Esophagus (tissue), 2 donors: ENCODE data around the gene AJAP1. TPM values are rescaled to one million over a fixed set of nuclear protein-coding genes. Genes with fewer than 3 reads are reported as not detected.

Experiments used
- H3K27ac ChIP-seq, 2 donors: one replicate each; pipeline ENCODE4 v1.5.1; 2013; ENCODE audit warnings: low read depth in 2 of 2, mild to moderate bottlenecking in 2 of 2, inconsistent platforms in 1 of 2, low read length in 1 of 2, moderate library complexity in 1 of 2
- H3K27me3 ChIP-seq, 2 donors: one replicate each; pipeline ENCODE4 v1.6.1; 2013; ENCODE audit warnings: low read length in 2 of 2, control low read depth in 1 of 2, mild to moderate bottlenecking in 1 of 2; ENCODE audit not compliant: insufficient read depth in 2 of 2, control insufficient read depth in 1 of 2
- H3K36me3 ChIP-seq, 2 donors: one replicate each; pipeline ENCODE4 v1.6.1; 2013; ENCODE audit warnings: low read length in 1 of 2; ENCODE audit not compliant: control insufficient read depth in 2 of 2, insufficient read depth in 2 of 2
- H3K4me1 ChIP-seq, 2 donors: one replicate each; pipeline ENCODE4 v1.6.1; 2013; ENCODE audit warnings: low read length in 1 of 2; ENCODE audit not compliant: control insufficient read depth in 2 of 2, insufficient read depth in 2 of 2
- H3K4me3 ChIP-seq, 2 donors: one replicate each; pipeline ENCODE4 v1.5.1; 2013; ENCODE audit warnings: low read length in 2 of 2, mild to moderate bottlenecking in 2 of 2, low read depth in 1 of 2, moderate library complexity in 1 of 2
- H3K9me3 ChIP-seq, 2 donors: one replicate each; pipeline ENCODE4 v1.6.1; 2013; ENCODE audit warnings: mild to moderate bottlenecking in 2 of 2, low read depth in 1 of 2, low read length in 1 of 2, moderate library complexity in 1 of 2; ENCODE audit not compliant: control insufficient read depth in 2 of 2, insufficient read depth in 1 of 2
- WGBS, 2 donors: extraction: QIAGEN DNeasy Blood & Tissue Kit; methylation state at CpG; one replicate each; pipeline ENCODE4 v1.1.7; 2013; 5-methylcytosine and 5-hydroxymethylcytosine counted together
- polyA plus RNA-seq, 2 donors: library from polyadenylated mRNA; stranded (reverse); fragments of 200-250 nt; gene quantifications; one replicate each; pipeline ENCODE4 v1.2.3, GENCODE V29; 2013
- donor health status: healthy with polysubstance abuse.
- donor health status: Bipolar disorder and iron deficiency.

The AJAP1 gene, protein sequence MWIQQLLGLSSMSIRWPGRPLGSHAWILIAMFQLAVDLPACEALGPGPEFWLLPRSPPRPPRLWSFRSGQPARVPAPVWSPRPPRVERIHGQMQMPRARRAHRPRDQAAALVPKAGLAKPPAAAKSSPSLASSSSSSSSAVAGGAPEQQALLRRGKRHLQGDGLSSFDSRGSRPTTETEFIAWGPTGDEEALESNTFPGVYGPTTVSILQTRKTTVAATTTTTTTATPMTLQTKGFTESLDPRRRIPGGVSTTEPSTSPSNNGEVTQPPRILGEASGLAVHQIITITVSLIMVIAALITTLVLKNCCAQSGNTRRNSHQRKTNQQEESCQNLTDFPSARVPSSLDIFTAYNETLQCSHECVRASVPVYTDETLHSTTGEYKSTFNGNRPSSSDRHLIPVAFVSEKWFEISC
- under 1 TPM; 0.10 to 0.12 TPM for polyA plus RNA-seq

DNA sequence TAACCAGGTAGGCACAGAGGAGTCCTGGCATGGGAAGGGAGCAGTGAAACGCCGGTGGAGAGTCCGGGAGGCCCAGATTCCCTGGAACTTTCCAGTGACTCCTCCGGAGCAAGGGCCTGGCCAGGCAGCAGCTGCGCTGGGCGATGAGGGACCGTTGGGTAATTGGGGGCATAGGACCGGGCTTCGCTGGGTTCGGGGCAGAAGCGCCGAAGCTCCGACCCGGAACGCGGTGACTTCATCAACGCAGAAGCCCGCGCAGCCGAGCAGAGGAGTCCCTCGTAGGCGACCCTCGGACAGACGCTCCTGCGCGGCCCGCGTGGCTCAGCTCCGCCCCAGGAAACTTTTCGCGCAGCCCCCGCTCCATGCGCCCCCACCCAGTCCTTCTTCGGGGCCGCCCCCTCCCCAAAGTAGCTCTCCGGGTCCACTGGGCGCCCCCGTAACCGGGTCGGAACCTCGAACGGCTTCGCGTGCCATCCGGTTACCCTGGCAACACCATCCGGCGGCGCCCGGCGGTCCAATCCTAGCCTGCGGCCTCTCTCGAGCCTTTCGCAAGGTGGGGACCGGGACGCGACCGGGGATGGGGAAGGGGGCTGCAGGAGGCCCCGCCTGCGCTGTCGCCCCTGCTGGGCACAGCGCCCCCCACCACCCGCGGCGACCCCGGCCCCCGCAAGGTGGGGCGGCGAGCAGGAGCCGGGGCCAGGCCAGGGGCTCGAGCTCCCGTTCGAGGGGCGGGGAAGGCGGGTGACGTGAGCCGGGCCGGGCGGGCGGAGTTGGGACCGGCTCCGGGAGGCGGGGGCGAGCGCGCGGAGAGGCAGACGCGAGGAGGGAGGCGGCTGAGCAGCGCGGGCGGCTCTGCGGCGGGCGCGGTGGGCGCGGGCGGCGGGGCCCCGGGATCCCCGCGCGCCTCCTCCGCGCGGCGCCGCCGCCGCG is at the start of gene AJAP1:
Gene AJAP1, plus strand, starts transcription at position 814 of the 930 bp plus-strand sequence. CDS start 817 bp downstream, outside the sequence.
- Histone ChIP-seq H3K27ac (no peak within 1 kb of the TSS), H3K4me3 (peak within 1 kb of the TSS in 1 of 2 donors; percentile 7), H3K4me1 (peaks cover 3 to 5% of the 10 kb centered on the region in 2 donors), H3K27me3 (peaks cover 14 to 36% of the 10 kb centered on the region in 2 donors), H3K36me3 (no peaks in the 10 kb centered on the region), H3K9me3 (no peaks in the 10 kb centered on the region)
- WGBS, 2 donors: 4 to 5% methylated on average over 64 to 112 of the region's 112 CpGs

DNA sequence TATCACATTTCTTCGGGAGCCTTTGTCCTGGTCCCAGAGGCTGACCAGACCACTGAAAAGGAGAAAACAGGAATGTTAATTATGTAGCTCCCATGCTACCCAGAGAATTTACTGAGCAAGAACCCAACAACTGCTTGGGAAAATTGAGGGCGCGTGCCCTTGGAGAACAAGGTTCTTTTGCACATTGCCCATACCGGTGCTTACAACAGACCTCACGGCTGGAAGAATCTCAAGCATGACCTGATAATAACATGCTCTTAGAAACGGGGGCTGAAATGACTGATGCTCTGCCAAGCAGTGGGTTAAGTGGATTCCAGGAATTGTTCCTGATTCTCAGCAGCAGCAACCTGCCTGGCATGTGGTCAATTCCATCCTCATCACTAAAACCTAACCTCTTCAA is 49.3 kb upstream of the AJAP1 start:
- Histone ChIP-seq H3K27me3 (no peaks in the 10 kb centered on the region), H3K27ac (no peak overlapping the region), H3K9me3 (peaks cover 2 to 5% of the 10 kb centered on the region in 2 donors), H3K4me1 (no peaks in the 10 kb centered on the region), H3K4me3 (no peak overlapping the region), H3K36me3 (no peaks in the 10 kb centered on the region)
- WGBS, 2 donors: 41 to 46% methylated on average over 6 of the region's 6 CpGs

DNA sequence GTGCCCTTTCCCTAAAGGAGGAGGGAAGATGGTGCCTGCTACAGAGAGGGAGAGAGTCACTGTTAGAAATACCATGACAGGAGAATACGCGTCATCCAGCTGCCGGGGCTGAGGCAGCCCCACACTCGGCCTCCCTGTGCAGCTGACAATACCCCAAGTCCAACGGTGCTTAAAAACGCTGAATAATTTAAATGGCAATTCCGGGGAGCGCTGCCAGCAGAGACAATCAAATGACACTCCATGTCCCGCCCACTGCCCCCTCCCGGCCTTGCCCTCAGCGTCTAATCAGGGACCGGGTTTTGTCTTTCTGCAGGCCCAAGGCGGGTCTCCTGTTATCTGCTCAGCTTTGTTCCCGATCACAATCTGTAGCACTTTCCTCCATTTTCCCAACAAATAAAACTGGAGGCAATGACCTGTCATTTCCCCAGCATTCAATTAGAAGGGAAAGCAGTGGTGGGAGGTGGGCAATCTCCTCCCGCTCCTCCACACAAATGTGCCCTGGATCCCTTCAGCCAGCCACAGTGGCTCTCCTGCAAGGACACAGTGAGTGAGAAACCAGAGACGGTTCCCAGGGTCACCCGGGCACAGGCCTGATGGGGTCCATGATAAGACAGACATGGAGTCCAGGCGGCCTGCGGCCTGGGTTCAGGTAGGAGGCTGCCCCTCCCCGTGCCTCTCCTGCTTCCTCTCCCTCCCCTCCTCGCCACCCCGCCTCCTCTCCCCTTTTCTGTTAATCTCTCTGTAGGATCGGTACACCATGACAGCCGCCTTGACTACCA is 42.7 kb upstream of the AJAP1 start:
- Histone ChIP-seq H3K27ac (no peak overlapping the region), H3K27me3 (no peaks in the 10 kb centered on the region), H3K4me1 (no peaks in the 10 kb centered on the region), H3K9me3 (peaks cover 6 to 9% of the 10 kb centered on the region in 2 donors), H3K4me3 (no peak overlapping the region), H3K36me3 (no peaks in the 10 kb centered on the region)
- WGBS, 2 donors: 73 to 84% methylated on average over 24 of the region's 24 CpGs

DNA sequence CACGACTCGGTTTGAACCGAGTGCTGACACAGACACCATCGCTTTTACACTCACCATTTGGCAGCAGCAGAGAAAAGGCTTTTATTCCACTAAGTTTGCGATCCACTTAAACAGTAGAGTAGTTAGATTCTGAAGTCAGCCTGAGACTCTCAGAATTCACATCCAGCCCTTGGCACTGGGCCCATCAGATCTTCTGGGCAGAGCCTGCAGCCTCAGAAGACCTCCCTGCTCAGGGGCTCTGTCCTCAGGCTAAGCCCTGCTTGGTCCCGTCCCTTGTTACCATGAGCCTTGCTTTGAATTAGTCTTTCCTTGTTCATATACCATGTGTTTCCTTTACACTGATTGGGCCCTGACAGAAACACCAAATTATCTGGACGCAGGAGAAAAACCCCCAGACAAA is 41.4 kb upstream of the AJAP1 start:
- no peaks in the 10 kb centered on the region for H3K27me3 ChIP-seq
- no peaks in the 10 kb centered on the region for H3K36me3 ChIP-seq
- peaks cover 6 to 9% of the 10 kb centered on the region in 2 donors for H3K9me3 ChIP-seq
- H3K27ac ChIP-seq: no peak overlapping the region
- 71 to 73% methylated on average over 7 of the region's 7 CpGs for whole genome bisulfite sequencing, 2 donors
- H3K4me1 ChIP-seq: no peaks in the 10 kb centered on the region
- H3K4me3 ChIP-seq: no peak overlapping the region

DNA sequence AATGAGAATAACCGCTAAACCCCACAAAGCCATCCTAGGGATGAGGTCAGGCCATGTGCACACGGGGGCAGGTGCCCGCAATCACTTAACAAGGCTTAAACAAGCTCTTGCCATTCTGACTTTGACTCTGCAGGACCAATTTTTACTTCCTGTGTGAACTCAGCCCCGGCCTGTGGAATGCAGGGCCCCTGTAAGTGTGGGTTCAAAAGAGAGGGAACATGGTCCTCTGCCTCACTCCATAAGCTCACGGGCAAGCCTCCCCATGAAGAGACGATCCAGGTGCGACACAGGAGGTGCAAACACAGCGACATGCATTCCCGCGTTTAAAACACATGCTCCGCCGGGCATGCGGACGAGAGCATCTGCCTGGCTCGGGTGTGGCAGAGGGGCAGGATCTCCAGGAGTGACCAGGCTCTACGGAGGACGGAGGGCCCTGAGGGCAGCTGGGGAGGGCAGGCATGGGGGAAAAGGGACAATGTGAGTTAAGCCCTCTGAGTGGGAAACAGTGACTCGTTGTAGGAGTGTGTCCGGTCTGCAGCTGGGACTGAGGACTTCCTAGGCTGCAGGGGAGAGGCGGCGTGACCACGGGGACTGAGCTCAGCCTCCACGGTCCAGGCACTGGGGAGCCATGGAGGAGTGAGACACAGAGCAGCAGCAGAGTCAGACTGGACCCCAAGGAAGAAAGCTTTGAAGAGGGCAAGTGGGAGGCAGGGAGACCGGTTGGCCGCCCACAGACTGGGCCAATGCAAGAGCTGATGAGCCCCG is 40.6 kb upstream of the AJAP1 start:
- WGBS, 2 donors: 81 to 85% methylated on average over 26 of the region's 26 CpGs
- peaks cover 6 to 9% of the 10 kb centered on the region in 2 donors for H3K9me3 ChIP-seq
- H3K27ac ChIP-seq: no peak overlapping the region
- H3K4me1 ChIP-seq: no peaks in the 10 kb centered on the region
- H3K27me3 ChIP-seq: no peaks in the 10 kb centered on the region
- H3K4me3 ChIP-seq: no peak overlapping the region
- H3K36me3 ChIP-seq: no peaks in the 10 kb centered on the region

DNA sequence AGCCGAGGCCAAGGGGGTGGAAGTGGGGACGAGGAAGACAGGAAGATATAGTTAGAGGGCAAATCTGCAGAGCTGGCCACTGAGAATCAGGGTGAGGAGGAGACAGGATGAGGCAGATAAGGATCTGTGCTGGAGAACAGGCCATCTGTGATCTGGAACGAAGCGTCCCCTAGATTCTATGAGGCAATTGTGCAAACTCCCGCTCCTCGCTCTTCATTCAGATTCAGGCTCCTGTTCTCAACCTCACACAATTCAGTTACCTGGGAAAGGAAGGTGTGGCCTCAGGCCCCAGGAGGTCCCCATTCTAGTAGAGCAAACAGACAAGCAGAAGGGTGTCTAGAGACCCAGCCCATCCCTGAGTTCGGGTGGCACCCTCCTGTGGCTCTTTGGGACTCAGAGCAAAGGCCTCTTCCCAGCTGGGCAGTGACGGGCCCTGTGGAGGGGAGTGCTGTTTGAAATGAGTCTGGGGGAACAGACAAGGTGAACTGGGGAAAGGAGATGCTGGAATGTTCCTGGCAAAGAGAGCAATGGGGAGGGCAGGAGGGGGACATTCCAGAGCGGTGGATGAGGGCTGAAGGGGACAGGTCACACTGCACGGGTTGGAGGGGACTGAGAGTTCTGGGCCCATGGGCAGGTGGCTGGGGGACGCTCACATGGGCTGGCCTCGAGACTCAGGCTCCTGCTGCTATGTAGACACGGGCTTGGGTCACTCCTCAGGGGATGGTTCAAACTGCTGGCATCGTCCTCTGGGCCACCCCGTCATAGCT is 39.9 kb upstream of the AJAP1 start:
- peaks cover 6 to 7% of the 10 kb centered on the region in 2 donors for H3K9me3 ChIP-seq
- H3K4me1 ChIP-seq: no peaks in the 10 kb centered on the region
- no peaks in the 10 kb centered on the region for H3K27me3 ChIP-seq
- H3K36me3 ChIP-seq: no peaks in the 10 kb centered on the region
- no peak overlapping the region for H3K4me3 ChIP-seq
- no peak overlapping the region for H3K27ac ChIP-seq
- 68 to 75% methylated on average over 15 of the region's 15 CpGs for WGBS, 2 donors

DNA sequence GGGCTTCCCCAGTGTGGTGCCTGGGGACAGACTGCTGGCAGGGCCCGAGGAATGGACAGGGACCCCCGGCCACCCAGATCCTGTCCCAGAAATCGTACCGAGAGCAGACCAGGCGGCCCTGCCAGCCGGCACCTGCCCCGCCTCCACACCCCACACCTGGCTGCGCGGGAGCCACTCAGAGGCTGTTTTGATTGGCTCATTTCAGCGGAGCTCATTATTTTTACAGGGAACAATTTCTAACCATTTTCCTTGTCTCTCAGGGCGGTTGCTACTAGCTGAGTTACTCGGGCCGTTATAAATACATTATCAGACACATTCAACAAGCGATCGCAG is 39.3 kb upstream of the AJAP1 start:
- no peaks in the 10 kb centered on the region for H3K36me3 ChIP-seq
- no peak overlapping the region for H3K27ac ChIP-seq
- H3K27me3 ChIP-seq: no peaks in the 10 kb centered on the region
- no peak overlapping the region for H3K4me3 ChIP-seq
- no peaks in the 10 kb centered on the region for H3K4me1 ChIP-seq
- H3K9me3 ChIP-seq: peaks cover 4% of the 10 kb centered on the region in 2 donors
- WGBS, 2 donors: 88 to 90% methylated on average over 15 of the region's 15 CpGs

DNA sequence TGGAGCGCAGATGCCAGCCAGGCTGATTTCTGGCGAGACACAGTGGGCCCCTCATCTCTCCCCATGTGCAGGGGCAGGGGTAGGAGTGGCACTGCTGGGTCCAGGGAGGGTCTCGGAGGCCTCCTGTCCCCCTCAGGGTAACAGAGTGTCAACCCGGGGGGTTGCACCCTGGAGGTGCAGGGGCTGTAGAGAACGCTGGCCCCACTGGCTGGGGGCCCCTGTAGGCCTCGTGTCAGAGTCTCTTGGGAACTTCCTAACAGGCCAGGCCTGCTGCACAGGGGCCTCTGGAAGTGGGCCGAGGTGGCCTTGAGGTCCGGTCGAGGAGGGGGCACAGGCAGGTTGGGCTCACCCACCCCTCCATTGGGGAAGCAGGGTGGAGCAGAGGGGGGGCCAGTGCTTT is 38.9 kb upstream of the AJAP1 start:
- Histone ChIP-seq H3K9me3 (peaks cover under 1% of the 10 kb centered on the region in 2 donors), H3K36me3 (no peaks in the 10 kb centered on the region), H3K27me3 (no peaks in the 10 kb centered on the region), H3K4me1 (no peaks in the 10 kb centered on the region), H3K27ac (no peak overlapping the region), H3K4me3 (no peak overlapping the region)
- 77 to 81% methylated on average over 9 of the region's 9 CpGs for WGBS, 2 donors
